Lower lobe of right lung (tissue), 2 donors: ENCODE results near the gene ADCY5. TPM values are rescaled to one million over a fixed set of nuclear protein-coding genes. Genes with fewer than 3 reads are reported as not detected.

Experiments
- ATAC-seq, 2 donors: fragments of 200-7000 bp; cut with Tn5 transposase; one replicate each; pipeline ENCODE4 v1.9.1; 2020 to 2022; ENCODE audit warnings: mild to moderate bottlenecking in 2 of 2, moderate library complexity in 2 of 2
- DNase-seq: peaks from one replicate; pipeline ENCODE4 v3.0.0-alpha.2; 2020
- H3K27ac ChIP-seq: fragments of 200-600 bp; one replicate; pipeline ENCODE4 v1.8.0; 2022
- H3K27me3 ChIP-seq: fragments of 200-600 bp; one replicate; pipeline ENCODE4 v1.8.0; 2022; ENCODE audit warnings: low read depth
- H3K36me3 ChIP-seq: fragments of 200-600 bp; one replicate; pipeline ENCODE4 v1.8.0; 2022; ENCODE audit warnings: mild to moderate bottlenecking
- H3K4me1 ChIP-seq: fragments of 200-600 bp; one replicate; pipeline ENCODE4 v1.8.0; 2022
- H3K4me3 ChIP-seq: fragments of 200-600 bp; one replicate; pipeline ENCODE4 v1.8.0; 2022; ENCODE audit warnings: mild to moderate bottlenecking
- H3K9me3 ChIP-seq: fragments of 200-600 bp; one replicate; pipeline ENCODE4 v1.8.0; 2022
- CTCF ChIP-seq: fragments of 200-600 bp; IDR thresholded peaks from one replicate; pipeline ENCODE4 v1.8.0; 2022; ENCODE audit warnings: antibody characterized with exemption, mild to moderate bottlenecking
- intact Hi-C: fragments of 100-400 bp; cut with DNase I; formaldehyde crosslinking; loops from one replicate; pipeline ENCODE4 v1.11.0; 2022
- total RNA-seq: library from RNA; stranded (reverse); fragmentation: NEBNext Ultra II Directional; extraction: Animal tissue kit (Norgen Biotek cat#: 25700); gene quantifications from one replicate; pipeline ENCODE4 v1.2.1, GENCODE V29; 2021
- donor health status: DM: no; HTN: yes; CAD: no; lungs with severe emphysema.

Gene ADCY5
- total RNA-seq, 1 donor from 2014 or later = 5.6 TPM

DNA sequence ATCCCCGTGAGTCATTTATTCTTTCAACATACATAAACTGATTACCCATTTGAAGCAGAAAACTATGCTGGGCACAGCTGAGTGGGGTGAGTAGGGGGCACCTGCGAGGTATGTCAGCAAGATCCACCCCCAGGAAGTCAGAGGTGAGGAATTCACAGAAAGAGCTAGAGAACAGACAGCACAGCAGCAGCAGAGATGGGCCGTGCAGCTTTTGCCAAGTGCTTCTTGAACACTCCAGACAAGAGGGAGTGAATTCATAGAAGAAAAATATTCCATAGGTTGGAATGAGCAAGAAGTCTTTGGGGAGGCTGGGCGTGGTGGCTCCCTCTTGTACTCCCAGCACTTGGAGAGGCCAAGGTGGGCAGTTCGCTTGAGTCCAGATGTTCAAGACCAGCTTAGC is 9.4 kb upstream of the ADCY5 start:
- Histone ChIP-seq H3K36me3 (no peaks in the 10 kb centered on the region), H3K4me3 (no peak overlapping the region), H3K27ac (no peak overlapping the region), H3K9me3 (no peaks in the 10 kb centered on the region), H3K4me1 (no peaks in the 10 kb centered on the region), H3K27me3 (peaks cover 18% of the 10 kb centered on the region)
- DNase-seq (no peak), ATAC-seq (no peak)
- intact Hi-C loops = no loop called here
- no peak for TF ChIP-seq CTCF

DNA sequence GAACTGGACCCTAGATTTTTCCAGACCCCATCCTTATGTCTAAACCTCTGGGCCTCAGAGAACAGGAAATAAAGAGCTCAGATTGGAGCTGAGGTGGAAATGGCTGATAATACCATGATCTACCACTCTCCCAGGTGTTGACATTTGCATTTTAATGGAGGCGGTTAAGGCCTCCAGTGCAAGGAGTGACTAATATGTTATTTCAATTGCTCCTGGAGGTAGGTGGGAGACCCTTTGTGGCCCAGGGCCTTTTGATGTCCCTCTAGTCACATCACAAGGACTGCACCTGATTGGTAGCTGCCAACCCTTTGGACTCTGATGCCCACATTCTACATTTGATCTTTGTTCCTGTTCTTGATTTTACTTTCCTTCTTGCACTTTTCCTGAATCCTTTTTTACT is 9.0 kb upstream of the ADCY5 start:
- Histone ChIP-seq H3K4me3 (no peak overlapping the region), H3K27ac (no peak overlapping the region), H3K27me3 (peaks cover 18% of the 10 kb centered on the region), H3K9me3 (no peaks in the 10 kb centered on the region), H3K4me1 (no peaks in the 10 kb centered on the region), H3K36me3 (no peaks in the 10 kb centered on the region)
- DNase-seq = no peak
- ATAC-seq = no peak
- intact Hi-C loops = no loop called here
- no peak for TF ChIP-seq CTCF

- no peak for ATAC-seq
- no peak overlapping the region for H3K4me3 ChIP-seq
- no peaks in the 10 kb centered on the region for H3K36me3 ChIP-seq
- intact Hi-C loops = no loop called here
- H3K27ac ChIP-seq = no peak overlapping the region
- peaks cover 47% of the 10 kb centered on the region for H3K27me3 ChIP-seq
- no peaks in the 10 kb centered on the region for H3K9me3 ChIP-seq
- no peak for TF ChIP-seq CTCF
- no peak for DNase-seq
- peaks cover 10% of the 10 kb centered on the region for H3K4me1 ChIP-seq
Observed at GRCh38 chr3:123453675-123454074, 4.8 kb upstream of the ADCY5 start.

DNA sequence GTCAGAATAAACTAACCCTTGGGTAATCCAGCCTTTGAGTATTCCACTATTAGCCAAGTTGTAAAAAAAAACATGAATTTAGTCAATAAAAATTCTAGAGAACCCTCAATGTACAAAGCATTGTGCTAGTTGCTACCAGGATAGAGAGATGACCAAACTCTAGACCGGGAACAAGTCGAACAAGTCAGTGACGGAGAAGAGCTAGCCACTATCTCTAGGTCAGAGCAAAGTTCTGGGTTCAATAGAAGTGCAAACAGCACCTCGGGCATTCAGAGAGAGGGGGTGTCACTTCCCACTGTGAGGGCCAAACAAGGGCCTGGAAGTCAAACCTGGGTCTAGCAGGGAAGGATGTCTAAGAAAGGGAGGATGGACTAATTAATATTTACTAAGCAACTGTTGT is 2.3 kb upstream of the ADCY5 start:
- Histone ChIP-seq H3K9me3 (no peaks in the 10 kb centered on the region), H3K36me3 (no peaks in the 10 kb centered on the region), H3K4me3 (no peak overlapping the region), H3K4me1 (peaks cover 15% of the 10 kb centered on the region), H3K27ac (no peak overlapping the region), H3K27me3 (peaks cover 59% of the 10 kb centered on the region)
- DNase-seq (no peak), ATAC-seq (no peak)
- no peak for TF ChIP-seq CTCF
- intact Hi-C loops = no loop called here

- DNase-seq = no peak
- intact Hi-C loops = no loop called here
- H3K27ac ChIP-seq = no peak overlapping the region
Observed at GRCh38 chr3:123449997-123450604, 1.2 kb upstream of the ADCY5 start.

More at GRCh38 chr3:123449997-123450604, 1.2 kb upstream of the ADCY5 start:
- no peaks in the 10 kb centered on the region for H3K9me3 ChIP-seq
- no peak for ATAC-seq
- H3K36me3 ChIP-seq = no peaks in the 10 kb centered on the region
- H3K4me1 ChIP-seq = peaks cover 15% of the 10 kb centered on the region
- TF ChIP-seq CTCF = no peak
- peaks cover 53% of the 10 kb centered on the region for H3K27me3 ChIP-seq
- peak overlapping the region; percentile 57 for H3K4me3 ChIP-seq
